ENCODE measurements around the gene MRPL45.
A peak's percentile ranks its signal among the peaks of the same experiment; 100 is the strongest.

MRPL45 gene

GRCh38 chr17:38325221-38325851 is 28.4 kb downstream of the MRPL45 start:
- no peak for DNase-seq

- peak in 1 of 2 donors; percentile 14 for DNase-seq
Measured at GRCh38 chr17:38326996-38327792, 30.2 kb downstream of the MRPL45 start.

- DNase-seq: no peak
Measured at GRCh38 chr17:38327936-38328335, 31.0 kb downstream of the MRPL45 start.

GRCh38 chr17:38328620-38329019 is 31.7 kb downstream of the MRPL45 start:
- no peak for DNase-seq

- no peak for DNase-seq
Measured at GRCh38 chr17:38329284-38329683, 32.3 kb downstream of the MRPL45 start.

GRCh38 chr17:38329808-38330730 is 33.1 kb downstream of the MRPL45 start:
- DNase-seq: no peak

GRCh38 chr17:38330941-38331411 is 34.0 kb downstream of the MRPL45 start:
- DNase-seq: no peak

- DNase-seq: no peak
Measured at GRCh38 chr17:38332735-38333134, 35.8 kb downstream of the MRPL45 start.

- peak in 1 of 2 donors; percentile 33 for DNase-seq
Measured at GRCh38 chr17:38333635-38334295, 36.8 kb downstream of the MRPL45 start.

- DNase-seq: no peak
Measured at GRCh38 chr17:38334480-38335364, 37.8 kb downstream of the MRPL45 start.

GRCh38 chr17:38336838-38337237 is 39.9 kb downstream of the MRPL45 start:
- no peak for DNase-seq

GRCh38 chr17:38338053-38338452 is 41.1 kb downstream of the MRPL45 start:
- DNase-seq: no peak

- DNase-seq: no peak
Measured at GRCh38 chr17:38338535-38338934, 41.6 kb downstream of the MRPL45 start.

- no peak for DNase-seq
Measured at GRCh38 chr17:38339891-38340290, 42.9 kb downstream of the MRPL45 start.

- no peak for DNase-seq
Measured at GRCh38 chr17:38341035-38341721, 44.2 kb downstream of the MRPL45 start.

- DNase-seq: no peak
Measured at GRCh38 chr17:38342886-38343607, 46.1 kb downstream of the MRPL45 start.

- DNase-seq: no peak
Measured at GRCh38 chr17:38343608-38344419, 46.8 kb downstream of the MRPL45 start, which contains the start of gene GPR179. Gene GPR179 (minus strand): TSS chr17:38343956. CDS start chr17:38343789, 167 bp downstream.

GRCh38 chr17:38344420-38344745 is 47.4 kb downstream of the MRPL45 start:
- no peak for DNase-seq

- DNase-seq: no peak
Measured at GRCh38 chr17:38345743-38346142, 48.8 kb downstream of the MRPL45 start.

Data from CD4-positive, alpha-beta T cell treated with Interferon alpha-2 for 1 hour (primary cell).